Measurements from ENCODE around the gene LCOR.
"Not testable (repeated sequence)": the region's sequence is repeated elsewhere in the genome, so short reads cannot be mapped to it uniquely, and the experiment has no call there.

The LCOR gene

DNA sequence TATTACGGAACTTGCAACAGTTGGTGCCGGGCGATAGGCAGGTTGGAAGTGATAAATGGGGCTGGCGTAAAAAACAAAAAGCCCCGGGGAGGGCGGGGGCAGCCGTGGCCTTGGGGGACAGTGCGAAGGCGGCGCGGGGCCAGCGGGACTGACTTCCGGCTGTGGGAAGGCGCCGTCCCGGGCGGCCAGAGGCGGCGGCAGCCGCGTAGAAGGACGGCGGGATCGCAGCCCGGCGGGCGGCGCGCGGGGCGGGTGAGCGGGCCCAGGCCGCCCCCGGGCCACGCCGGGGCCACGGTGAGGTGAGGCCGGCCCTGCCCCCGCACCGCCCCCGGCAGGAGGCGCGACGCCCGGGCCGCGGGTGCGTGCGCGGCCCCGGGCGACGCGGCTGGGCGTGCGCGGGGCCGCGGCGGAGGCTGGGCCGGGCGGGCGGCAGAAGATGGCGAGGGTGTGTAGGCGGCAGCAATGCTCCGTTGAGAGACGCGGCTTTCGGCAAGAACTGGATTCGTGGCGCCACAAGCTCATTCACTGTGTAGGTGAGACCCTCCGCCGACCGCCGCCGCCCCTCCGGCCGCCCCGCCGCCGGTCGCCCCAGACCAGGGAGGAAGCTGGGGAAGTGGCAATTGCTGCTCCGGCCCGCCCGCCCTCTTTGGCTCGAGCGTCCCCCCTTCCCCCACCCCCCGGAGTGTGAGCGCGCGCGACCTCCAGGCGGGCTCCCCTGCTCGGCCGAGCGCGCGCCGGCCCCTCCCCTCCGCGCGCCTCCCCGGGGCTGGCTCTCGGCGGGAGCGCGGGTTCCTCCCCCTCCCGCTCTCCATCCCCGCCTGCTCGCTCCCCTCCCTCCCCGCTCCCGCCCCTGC, at the start of gene LCOR:
Gene LCOR (plus strand): TSS at position 432 of the 854 bp plus-strand sequence. CDS start 116,760 bp downstream, outside the sequence.
- peak; percentile 63 to 78 (median 71) for DNase-seq (ENCODE audit: low read depth in 3 of 3)

DNA sequence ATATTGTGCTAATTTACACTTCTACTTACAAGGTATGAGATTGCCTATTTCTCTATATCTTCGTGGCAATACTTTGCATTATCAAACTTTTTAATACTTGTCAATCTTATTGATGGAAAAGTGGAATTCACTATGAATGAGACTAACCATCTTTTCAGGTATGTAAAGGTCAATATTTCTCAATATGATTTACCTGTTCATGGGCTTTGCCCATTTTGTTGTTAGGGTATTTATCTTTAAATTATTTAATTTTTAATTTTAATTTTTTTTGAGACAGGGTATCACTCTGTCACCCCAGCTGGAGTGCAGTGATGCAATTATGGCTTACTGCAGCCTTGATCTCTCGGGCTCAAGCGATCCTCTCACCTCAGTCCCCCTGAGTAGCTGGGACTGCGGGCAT, 47.8 kb upstream of the LCOR start:
- no peak for DNase-seq (ENCODE audit: low read depth in 3 of 3)

DNA sequence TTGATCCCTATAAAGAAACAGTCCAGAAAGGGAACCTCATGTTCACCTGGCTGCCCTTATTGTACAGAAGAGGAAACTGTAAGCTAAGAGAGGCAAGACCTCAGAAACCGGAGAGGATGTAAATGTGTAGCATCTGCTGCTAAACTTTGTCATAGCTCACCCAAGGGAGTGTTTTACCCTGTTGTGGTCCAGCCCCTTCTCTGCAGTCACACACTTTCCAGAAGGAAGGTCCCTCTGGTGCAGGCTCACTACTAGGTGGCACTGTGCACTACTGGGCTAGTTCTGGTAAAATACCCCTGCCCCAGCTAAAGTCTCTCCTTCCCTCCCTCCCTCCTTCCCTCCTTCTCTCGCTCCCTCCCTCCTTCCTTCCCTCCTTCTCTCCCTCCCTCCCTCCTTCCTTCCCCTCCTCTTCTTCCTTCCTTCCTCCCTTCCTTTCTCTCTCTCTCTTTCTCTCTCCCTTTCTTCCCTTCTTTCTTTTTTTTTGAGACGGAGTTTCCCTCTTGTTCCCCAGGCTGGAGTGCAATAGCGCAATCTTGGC, 42.5 kb upstream of the LCOR start:
- no peak for DNase-seq (ENCODE audit: low read depth in 3 of 3)

DNA sequence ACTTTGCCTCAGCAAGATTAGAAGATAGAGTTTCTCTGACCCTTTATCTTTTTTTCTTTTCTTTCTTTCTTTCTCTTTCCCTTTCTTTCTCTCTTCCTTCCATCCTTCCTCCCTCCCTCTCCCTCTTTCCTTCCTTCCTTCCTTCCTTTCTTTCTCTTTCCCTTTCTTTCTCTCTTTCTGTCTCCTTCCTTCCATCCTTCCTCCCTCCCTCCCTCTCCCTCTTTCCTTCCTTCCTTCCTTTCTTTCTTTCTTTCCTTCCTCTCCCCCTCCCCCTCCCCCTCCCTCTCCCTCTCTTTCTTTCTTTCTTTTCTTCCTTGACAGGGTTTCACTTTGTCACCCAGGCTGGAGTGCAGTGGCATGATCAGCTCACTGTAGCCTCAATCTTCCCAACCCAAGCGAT, 40.2 kb upstream of the LCOR start:
- DNase-seq (ENCODE audit: low read depth in 3 of 3) = no peak

DNA sequence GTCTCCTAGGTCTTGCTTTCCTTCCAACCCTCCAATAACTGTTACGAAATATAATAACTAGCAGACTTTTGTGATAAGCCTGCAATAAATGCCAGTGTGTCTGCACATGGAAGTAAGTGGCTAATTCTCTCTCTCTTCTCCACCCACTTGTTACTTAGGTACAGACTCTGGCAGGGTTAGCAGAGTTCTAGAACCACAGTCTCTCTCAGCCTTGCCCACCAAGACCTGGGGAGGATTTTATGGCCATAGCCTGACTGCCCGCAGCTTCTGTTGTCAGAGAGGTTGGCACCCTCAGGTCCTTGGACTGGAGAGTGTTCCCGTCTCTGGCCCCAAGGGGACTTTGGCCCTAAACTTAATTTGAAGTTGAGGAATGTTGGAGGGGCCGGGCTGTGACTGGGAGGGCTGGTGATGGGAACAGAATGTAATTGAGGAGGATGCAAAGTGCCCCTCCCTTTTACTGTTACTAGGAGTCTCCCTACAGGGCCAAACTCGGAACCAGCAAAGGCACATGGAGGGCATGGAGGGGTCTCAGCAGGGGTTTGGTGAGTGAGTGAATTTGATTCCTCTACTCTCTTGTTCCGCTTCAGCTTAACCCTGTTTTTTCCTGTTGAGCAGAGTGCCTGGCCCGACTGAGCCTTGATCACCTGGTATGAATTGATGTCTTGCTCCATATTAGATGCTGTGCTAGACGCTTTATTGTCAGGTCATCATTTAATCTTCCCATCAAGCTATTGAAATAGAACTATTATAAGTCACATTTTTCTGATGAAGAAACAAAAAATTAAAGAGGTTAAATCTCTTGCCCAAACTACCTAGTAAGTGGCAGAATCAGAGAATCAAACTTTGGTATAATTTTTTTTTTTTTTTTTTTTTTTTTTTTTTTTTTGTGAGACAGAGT, 37.0 kb upstream of the LCOR start:
- DNase-seq (ENCODE audit: low read depth in 3 of 3) = no peak

DNA sequence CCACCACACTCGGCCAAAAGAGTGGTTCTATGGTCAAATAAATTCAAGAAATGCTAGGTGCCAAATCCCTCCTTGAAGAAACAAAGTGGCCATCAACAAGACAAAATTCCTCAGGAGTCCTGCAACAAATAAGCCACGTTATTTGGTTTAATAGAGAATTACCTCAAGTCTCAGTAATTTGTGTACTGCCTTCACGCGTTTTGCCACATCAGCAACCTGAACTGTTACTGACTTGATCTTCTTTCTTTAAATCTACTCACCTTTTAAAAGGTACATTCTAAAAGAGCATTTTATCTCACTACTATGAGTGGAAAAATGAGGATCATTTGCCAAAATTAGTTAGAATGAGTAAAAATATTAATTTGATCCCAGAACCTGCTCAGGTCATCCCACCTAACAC, 34.6 kb upstream of the LCOR start:
- DNase-seq (ENCODE audit: low read depth in 3 of 3) = no peak

DNA sequence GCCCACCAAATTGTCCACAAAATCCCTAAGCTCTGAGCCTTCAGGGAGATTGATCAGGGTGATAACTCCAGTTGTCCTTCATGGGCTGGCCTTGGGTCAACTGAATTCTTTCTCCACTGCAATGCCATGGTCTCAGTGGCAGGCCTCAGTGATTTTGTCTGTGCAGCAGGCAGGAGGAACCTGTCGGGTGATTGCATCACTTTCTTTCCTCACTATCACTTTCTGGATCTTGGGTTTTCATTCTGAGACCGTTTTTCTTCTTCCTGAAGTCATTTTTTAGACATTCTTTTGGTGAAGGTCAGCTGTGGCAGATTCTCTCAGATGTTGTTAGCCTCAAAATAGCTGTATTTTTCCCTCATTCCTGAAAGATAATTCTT, 28.8 kb upstream of the LCOR start:
- DNase-seq (ENCODE audit: low read depth in 3 of 3) = no peak

DNA sequence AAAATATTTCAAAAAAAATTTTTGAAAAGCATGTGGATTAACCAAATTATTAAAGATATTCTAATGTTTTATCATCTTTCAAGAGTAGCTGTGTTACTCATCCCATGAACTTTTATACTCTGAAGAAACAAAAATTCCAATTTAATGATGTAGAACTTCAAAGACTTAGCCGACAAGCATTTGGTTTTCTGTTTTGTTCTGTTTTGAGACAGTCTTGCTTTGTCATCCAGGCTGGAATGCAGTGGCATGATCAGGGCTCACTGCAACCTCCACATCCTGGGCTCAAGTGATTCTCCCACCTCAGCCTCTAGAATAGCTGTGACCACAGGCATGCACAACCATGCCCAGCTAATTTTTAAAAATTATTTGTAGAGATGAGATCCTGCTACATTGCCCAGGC, 17.8 kb upstream of the LCOR start:
- DNase-seq (ENCODE audit: low read depth in 3 of 3) = no peak

DNA sequence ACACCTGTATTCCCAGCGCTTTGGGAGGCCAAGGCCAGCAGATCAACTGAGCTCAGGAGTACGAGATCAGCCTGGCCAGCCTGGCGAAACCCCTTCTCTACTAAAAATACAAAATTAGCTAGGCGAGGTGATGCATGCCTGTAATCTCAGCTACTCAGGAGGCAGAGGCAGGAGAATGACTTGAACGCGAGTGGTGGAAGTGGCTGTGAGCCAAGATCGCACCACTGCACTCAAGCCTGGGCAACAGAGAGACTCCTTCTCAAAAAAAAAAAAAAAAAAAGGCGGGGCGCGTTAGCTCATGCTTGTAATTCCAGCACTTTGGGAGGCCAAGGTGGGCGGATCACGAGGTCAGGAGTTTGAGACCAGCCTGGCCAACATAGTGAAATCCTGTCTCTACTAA, 13.1 kb upstream of the LCOR start:
- not testable (repeated sequence) for DNase-seq (ENCODE audit: low read depth in 3 of 3)

DNA sequence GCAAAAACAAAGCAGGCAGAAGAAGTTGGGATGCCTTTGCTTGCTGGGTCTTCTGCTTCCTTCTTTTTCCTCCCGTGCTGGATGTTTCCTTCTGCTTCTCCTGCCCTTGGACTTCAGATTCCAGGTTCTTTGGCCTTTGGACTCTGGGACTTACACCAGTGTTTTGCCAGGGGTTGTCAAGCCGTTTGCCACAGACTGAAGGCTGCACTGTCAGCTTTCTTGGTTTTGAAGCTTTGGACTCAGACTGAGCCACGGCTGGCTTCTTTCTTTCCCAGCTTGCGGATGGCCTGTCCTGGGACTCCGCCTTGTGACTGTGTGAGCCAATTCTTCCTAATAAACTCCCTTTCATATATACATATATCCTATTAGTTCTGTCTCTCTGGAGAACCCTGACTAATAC, 11.3 kb upstream of the LCOR start:
- DNase-seq (ENCODE audit: low read depth in 3 of 3) = no peak

DNA sequence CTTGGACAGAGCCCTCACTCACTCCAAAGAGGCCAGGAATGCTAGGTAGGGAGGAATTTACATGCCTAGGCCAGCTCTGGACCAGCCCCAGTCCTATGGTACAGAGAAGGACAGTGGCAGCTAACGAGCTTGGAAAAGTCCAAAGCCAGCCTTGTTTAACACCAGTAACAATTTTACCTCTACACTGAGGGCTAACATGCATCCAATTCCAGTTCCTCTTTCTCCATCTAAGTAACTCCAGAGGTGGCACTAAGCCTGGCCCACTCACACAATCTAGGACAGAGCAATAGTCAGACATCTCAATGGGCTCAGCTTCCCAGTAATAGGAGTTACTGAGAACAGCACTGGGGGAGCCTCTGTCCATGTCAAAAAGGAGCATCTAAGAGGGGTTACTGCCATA, 5.7 kb upstream of the LCOR start:
- DNase-seq (ENCODE audit: low read depth in 3 of 3) = no peak

DNA sequence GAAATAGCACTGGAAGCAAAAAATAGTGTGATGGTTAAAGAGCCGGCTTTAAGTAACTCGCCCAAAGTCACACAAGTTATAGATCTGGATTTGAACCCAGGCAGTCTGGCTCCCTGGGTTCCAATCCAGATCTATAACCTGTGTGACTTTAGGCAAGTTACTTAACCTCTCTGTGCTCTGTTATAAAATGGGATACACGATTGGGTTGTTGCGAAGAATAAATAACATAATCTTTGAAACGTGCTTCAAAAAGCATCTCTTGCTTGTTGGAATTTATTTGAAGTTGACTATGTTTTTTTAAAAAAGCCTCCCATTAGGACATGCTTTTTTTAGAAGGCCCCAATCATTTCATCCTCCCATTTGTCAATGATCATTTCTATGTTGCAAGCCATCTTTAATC, 3.5 kb upstream of the LCOR start:
- no peak for DNase-seq (ENCODE audit: low read depth in 3 of 3)

DNA sequence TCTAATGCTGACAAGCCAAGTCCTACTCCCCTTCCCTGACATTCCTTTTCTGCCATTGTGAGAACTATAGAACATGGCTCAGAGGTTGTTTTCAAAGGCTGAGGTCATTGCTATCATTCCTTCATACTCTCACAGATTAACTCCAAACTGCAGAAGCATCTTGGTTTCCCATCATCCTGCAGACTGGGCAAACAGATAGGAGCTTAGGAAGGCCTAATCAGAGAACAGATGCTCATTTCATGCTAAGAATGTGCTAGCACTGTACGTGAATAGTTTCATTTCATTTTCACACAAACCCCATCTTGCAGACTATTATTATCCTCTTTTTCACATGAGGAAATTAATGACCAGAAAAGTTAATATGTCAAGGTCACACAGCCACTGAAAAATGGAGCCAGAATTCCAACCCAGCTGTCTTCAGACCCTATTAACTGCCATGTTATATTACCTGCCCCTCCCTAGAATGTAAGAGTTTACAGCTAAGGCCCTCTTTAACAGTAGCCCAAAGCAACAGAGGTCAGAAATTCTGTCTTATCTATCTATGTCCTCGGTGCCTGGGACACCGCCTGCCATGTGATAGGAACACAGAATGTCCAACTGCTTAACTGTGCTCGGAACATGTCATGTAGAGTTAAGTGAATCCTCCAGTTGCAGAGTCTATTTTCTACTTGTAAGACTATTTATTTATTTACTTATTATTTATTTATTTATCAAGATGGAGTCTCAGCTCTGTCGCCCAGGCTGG, 2.9 kb upstream of the LCOR start:
- DNase-seq (ENCODE audit: low read depth in 3 of 3) = no peak

DNA sequence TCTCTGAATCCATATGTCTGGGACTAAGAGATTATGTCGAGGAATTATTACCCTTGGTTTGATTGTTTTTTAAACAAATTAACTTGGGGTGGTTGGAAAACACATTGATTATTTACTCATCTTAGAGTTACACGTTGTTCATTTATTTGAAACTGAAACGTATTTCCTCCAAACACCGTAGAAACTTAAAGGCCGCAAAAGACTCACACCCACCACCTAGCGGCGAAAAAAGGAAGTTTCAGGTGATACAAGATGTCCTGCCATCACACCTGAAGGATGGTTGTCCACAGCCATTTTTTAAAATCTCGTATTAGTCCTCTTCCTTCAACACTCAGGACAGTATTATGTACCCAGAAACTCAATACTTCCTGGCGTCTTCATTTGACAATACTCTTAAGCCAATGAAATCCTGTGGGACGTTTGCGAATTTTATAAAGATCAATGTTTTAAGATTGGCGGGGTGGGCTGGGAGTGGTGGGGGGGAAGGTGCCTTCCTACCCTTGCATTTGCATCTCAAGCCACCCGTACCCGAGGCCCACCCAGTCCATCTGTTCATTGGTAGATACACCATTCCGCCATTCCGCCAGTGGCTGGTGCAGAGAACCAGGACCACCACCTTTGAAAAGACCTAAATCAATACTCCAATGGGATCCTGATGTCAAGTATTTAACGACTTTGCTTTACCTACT, 1.4 kb upstream of the LCOR start:
- DNase-seq (ENCODE audit: low read depth in 3 of 3) = peak; percentile 56 to 70 (median 70)

DNA sequence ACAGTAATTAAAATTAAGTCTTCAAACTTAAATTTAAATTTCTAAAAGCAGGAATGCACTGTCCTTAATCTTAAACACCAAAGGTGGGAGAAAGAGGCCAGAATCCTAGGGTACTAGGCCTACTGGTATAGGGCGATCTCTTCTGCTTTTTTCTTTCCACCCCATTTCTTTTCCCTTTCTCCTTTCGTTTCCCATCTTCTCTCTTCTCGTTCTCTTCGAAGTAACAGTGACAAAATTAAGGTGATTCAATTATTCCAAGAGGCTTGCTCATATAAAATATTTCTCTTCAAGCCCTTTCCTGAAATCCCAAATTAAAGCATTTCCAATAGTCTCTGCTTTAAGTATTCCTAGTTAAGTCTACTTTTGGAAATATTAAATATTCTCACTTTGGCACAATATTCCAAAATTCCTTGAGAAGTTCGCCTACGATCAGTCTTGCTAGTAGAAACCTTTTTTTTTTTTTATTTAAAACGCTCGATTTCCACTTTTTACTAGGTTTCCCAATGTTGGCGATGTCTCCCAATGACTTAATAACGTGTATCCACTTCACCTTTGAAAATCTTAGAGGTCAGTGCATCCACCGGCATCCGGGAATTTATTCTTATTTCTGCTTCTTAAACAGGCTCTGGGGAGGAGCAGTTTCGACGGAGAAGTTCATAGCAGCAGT, 765 bp upstream of the LCOR start:
- DNase-seq (ENCODE audit: low read depth in 3 of 3) = no peak

DNA sequence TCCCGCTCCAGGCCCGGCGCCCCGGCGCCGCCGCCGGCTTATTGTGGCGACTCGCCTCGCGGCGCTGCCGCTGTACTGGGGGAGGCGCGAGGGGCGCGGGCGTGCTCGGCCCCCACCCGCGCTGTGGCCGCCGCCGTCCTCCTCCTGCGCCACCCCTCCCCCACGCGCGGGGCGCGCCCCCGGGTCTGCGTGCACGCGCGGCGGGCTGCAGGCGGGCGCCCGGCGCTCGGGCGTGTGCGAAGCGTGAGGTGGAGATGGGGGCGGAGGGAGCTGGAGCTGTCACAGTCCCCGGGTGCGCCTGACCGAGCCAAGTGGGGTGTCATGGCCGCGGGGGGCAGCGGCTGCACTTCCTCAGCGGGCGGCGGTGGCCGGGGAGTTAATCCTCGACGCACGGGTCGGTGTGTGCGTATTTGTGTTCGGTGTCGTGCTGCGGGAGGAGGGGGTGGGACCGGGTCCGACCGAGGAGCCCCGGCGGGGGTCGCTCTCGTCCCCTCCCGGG, 672 bp downstream of the LCOR start:
- DNase-seq (ENCODE audit: low read depth in 3 of 3) = peak; percentile 58 to 84 (median 74)

DNA sequence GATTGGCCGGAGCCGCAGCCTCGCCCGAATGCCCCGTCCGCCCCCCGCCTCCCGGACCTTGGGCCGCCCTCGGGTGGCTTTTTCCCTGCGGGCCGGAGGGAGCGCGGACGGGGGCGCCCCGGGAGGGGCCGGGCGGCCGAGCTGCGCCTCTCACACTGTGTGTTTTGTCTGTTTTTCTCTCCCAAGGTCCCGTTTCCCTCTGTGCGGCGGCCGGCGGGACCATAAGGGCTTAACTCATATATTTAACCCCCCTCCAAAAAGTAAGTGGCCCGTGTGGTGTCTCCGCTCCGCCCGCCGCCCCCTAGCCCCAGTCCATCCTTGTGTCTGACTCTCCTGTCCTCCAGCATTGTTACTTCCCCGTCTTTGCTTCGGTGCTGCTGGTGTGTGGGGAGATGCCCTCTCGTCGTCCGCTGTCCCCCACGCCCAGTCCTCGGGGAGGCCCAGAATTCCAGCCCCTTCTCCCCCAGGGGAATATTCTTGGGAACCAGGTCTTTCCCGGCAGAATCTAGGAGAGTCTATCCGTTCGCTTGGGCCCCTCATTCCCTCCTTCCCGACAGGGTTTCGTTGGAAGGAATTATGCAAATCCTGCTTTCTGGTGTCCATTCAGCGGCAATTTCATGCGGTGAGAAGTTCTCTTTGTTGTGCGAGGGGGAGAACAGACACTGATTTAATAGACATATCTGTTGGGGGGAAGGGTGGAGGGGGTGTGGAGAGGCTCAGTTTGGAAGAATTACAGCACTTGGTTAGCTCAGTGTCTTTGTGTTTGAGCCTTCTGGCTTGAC, 1.3 kb downstream of the LCOR start:
- peak in 1 of 3 experiments; percentile 4 for DNase-seq (ENCODE audit: low read depth in 3 of 3)

DNA sequence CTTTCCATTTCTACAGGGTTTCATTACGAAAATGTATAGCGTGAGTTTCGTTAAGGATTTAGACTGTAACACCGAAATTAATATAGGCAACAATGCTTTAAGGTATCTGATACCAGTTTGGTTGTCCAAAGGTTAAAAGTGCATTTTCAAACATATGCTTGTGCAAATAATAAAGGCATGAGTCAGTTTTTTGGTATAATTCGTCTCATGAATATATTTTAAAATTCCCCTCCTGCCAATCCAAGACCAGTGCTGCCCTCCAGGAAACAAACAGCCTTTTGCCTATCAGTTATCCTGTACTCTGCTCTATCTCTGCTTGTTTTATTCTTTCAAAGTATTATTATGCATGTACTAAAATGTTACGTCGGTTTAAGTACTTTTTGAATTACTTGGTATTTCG, 2.0 kb downstream of the LCOR start:
- no peak for DNase-seq (ENCODE audit: low read depth in 3 of 3)

DNA sequence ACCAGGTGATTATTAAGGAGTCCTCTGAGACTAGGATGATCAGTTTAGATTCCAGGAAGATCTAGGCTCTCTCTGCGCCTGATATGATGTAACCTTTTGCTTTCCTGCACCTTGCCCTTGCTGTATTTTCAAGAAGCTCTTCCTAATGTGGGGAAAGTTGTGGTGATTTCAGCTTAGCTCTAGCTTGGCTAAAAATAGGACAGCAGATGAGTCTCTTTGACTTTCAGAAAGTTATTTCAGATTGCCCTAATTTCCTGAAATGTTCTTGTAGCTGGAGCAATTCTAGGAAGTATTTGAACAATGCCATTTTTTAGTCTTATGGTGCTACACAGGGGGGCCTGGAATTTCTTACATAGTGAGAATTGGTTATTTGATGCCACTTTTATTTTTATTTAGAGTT, 3.8 kb downstream of the LCOR start:
- no peak for DNase-seq (ENCODE audit: low read depth in 3 of 3)

DNA sequence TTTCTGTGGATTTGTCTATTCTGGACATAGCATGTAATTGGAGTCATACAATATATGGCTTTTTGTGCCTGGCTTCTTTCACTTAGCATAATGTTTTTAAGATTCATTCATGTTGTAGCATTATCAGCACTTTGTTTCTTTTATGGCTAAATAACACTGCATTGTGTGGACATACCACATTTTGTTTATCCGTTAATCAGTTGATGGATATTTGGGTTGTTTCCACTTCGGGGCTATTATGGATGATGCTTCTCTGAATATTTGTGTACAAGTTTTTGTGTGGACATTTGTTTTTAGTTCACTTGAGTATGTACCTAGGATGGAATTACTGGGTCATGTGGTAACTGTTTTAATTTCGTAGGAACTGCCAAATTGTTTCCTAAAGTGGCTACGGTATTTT, 6.4 kb downstream of the LCOR start:
- DNase-seq (ENCODE audit: low read depth in 3 of 3) = no peak

Data from stimulated activated CD4-positive, alpha-beta T cell treated with anti-CD3 and anti-CD28 coated beads, TNF-alpha, amount 100 ng/mL, for 24 hours (primary cell).